Mucosa of descending colon (tissue), 3 donors: ENCODE measurements around the gene NDUFA12. TPM values are rescaled to one million over a fixed set of nuclear protein-coding genes. Genes with fewer than 3 reads are reported as not detected.
"Not testable (repeated sequence)": the region's sequence is repeated elsewhere in the genome, so short reads cannot be mapped to it uniquely, and the experiment has no call there.

ENCODE experiments used
- ATAC-seq: fragments of 200-7000 bp; cut with Tn5 transposase; one replicate; pipeline ENCODE4 v1.9.1; 2020; ENCODE audit warnings: mild to moderate bottlenecking, moderate library complexity
- DNase-seq, 3 donors: peaks; one replicate each; pipeline ENCODE4 v3.0.0-alpha.2; 2020
- H3K36me3 ChIP-seq: fragments of 200-600 bp; one replicate; pipeline ENCODE4 v1.8.0; 2021; ENCODE audit warnings: low read depth, mild to moderate bottlenecking
- H3K4me1 ChIP-seq: fragments of 200-600 bp; one replicate; pipeline ENCODE4 v1.8.0; 2021; ENCODE audit warnings: low read depth, mild to moderate bottlenecking
- H3K4me3 ChIP-seq: fragments of 200-600 bp; one replicate; pipeline ENCODE4 v1.8.0; 2021; ENCODE audit warnings: mild to moderate bottlenecking
- H3K9me3 ChIP-seq: fragments of 200-600 bp; one replicate; pipeline ENCODE4 v1.8.0; 2021; ENCODE audit warnings: mild to moderate bottlenecking
- CTCF ChIP-seq: fragments of 200-600 bp; IDR thresholded peaks from one replicate; pipeline ENCODE4 v1.8.0; 2022; ENCODE audit warnings: antibody characterized with exemption, mild to moderate bottlenecking
- intact Hi-C, 2 donors: fragments of 100-400 bp; cut with DNase I in 1 of 2; cut with micrococcal nuclease in 1 of 2; formaldehyde crosslinking; loops; one replicate each; pipeline versions ENCODE4 v1.11.0 to v1.11.1; 2022; cut with DNase I, micrococcal nuclease
- total RNA-seq, 3 donors: library from RNA; stranded (reverse); fragmentation: NEBNext Ultra II Directional in 2 of 3; extraction: Animal tissue kit (Norgen Biotek cat#: 25700) in 2 of 3; gene quantifications; one replicate each; pipeline versions ENCODE4 v1.2.1 to v1.2.4, GENCODE V29; 2021 to 2023
- donor health status: DM: no; HTN: no; CAD: no; lungs with moderate emphysema.
- donor health status: DM: no; HTN: no; CAD: no.
- donor health status: DM: no; HTN: yes; CAD: no.

Gene NDUFA12
- total RNA-seq, 3 donors from 2014 or later: 107 to 124 (median 113) TPM

DNA sequence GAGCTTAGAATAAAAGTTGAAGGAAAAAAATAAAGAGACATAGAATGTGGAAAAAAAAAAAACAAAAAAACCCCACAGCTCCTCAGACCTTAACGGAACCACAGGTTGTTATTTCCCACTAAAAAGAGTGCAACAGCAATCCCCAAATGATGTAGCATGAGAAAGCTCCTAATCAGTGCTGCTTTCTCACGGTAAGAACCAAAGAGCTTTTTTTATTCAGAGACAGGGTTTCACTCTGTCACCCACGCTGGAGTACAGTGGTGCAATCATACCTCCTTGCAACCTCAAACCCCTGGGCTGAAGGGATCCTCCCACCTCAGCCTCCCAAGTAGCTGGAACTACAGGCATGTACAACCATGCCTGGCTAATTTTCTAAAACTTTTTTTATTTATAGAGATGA is 13.3 kb downstream of the NDUFA12 start:
- no peak overlapping the region for H3K4me3 ChIP-seq
- H3K4me1 ChIP-seq: no peaks in the 10 kb centered on the region
- no peak for TF ChIP-seq CTCF
- H3K36me3 ChIP-seq: no peaks in the 10 kb centered on the region
- H3K9me3 ChIP-seq: no peaks in the 10 kb centered on the region
- ATAC-seq: no peak
- DNase-seq: no peak
- intact Hi-C loops: no loop called here

GRCh38 chr12:94988471-94988870 is 15.0 kb downstream of the NDUFA12 start:
- DNase-seq: no peak
- Histone ChIP-seq H3K4me1 (no peaks in the 10 kb centered on the region), H3K9me3 (no peaks in the 10 kb centered on the region), H3K36me3 (no peaks in the 10 kb centered on the region), H3K4me3 (no peak overlapping the region)
- TF ChIP-seq CTCF: no peak
- intact Hi-C loops: no loop called here
- ATAC-seq: no peak

DNA sequence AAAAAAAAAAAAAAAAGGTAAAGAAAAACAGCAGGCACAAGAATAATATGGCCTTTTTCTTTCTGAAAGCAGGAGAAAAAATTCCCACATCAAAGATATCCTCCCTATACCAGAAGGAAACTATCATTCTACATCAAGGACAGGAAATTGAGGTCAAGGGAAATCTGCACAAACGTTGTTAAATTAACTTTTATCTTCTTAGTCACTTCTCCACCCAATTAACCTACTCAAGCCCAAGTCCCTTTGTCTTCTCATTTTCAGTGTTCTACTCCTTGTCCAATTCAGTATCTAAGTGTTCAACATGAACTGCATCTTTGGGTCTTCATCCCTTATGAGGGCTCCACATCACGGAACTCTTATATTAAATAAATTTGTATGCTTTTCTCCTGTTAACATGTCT is 15.7 kb downstream of the NDUFA12 start:
- no peak overlapping the region for H3K4me3 ChIP-seq
- DNase-seq (no peak), ATAC-seq (no peak)
- intact Hi-C loops: no loop called here
- H3K36me3 ChIP-seq: no peaks in the 10 kb centered on the region
- TF ChIP-seq CTCF: no peak
- no peaks in the 10 kb centered on the region for H3K9me3 ChIP-seq
- no peaks in the 10 kb centered on the region for H3K4me1 ChIP-seq

GRCh38 chr12:94987076-94987669 is 16.3 kb downstream of the NDUFA12 start:
- DNase-seq: no peak
- no peaks in the 10 kb centered on the region for H3K9me3 ChIP-seq
- H3K36me3 ChIP-seq: no peaks in the 10 kb centered on the region
- no peak for ATAC-seq
- no peak for TF ChIP-seq CTCF
- intact Hi-C loops: no loop called here
- no peak overlapping the region for H3K4me3 ChIP-seq
- H3K4me1 ChIP-seq: no peaks in the 10 kb centered on the region

GRCh38 chr12:94985099-94985498 is 18.4 kb downstream of the NDUFA12 start:
- H3K36me3 ChIP-seq, ATAC-seq, H3K9me3 ChIP-seq, intact Hi-C loops, H3K4me1 ChIP-seq, H3K4me3 ChIP-seq, DNase-seq: not testable (repeated sequence)

- Histone ChIP-seq H3K4me1 (no peaks in the 10 kb centered on the region), H3K36me3 (no peaks in the 10 kb centered on the region), H3K4me3 (no peak overlapping the region), H3K9me3 (no peaks in the 10 kb centered on the region)
- ATAC-seq (no peak), DNase-seq (no peak)
- TF ChIP-seq CTCF: no peak
- intact Hi-C loops: no loop called here
These were observed 20.2 kb downstream of the NDUFA12 start for GRCh38 chr12:94983321-94983720.
